ENCODE data around the gene ZDHHC1.

DNA sequence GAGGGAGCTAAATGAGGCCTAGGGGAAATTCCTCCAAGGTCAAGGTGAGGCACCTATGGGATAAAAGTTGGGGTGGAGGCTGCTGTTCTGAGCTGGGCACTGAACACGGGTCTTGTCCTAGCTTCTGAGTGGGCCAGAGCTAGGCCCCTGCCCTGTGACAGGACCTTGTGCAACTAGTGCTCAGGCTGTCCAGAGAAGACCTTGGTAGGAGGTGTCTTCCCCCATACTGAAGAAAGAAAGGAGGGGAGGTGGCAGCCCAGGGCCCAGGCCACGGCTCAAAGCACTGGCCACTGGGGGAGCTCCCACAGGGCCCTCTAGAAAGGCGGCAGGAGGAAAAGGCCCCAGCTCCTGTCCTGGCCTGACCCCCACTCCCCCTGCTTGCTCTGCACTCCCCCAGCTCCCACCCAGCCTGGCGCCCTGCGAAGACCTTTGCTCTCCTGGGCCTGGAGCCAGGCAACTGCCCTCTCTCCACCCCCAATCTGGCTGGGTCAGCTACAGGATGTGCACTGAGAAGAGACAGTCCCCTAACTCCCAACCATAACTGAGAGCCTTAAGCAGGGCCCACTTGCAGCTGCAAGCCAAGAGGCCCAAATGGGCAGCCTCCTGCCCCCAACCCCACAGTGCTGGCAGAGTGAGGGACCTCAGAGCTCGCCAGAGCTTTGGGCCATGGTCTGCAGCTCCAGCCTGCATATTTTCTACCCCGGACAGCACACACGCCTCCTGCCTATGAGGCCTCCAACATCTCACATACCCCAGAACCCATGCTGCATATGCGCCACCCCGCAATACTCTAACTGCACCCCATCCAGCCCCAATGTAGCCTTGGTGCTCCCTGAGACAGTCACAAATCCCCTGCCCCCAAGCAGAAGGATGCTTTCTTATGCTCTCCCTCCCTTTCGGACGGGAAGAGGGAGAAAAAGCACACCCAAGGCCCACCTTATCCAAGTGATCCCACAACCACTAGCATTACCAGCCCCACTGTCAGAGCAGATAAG lies 29.9 kb upstream of the ZDHHC1 start:
- TF ChIP-seq GATA2 (IDR thresholded peaks at IDR 0.05; ENCODE audit: low read depth, low read length) (no peak), GATA3 (IDR thresholded peaks at IDR 0.05; ENCODE audit: low read depth, low read length) (no peak)
